Measurements from ENCODE around the gene TREML1. TPM values are rescaled to one million over a fixed set of nuclear protein-coding genes. Genes with fewer than 3 reads are reported as not detected.

TREML1 gene
- total RNA-seq, 6 donors from 2014 or later, result 2.6 to 6.3 (median 4.4) TPM; not detected in 2

DNA sequence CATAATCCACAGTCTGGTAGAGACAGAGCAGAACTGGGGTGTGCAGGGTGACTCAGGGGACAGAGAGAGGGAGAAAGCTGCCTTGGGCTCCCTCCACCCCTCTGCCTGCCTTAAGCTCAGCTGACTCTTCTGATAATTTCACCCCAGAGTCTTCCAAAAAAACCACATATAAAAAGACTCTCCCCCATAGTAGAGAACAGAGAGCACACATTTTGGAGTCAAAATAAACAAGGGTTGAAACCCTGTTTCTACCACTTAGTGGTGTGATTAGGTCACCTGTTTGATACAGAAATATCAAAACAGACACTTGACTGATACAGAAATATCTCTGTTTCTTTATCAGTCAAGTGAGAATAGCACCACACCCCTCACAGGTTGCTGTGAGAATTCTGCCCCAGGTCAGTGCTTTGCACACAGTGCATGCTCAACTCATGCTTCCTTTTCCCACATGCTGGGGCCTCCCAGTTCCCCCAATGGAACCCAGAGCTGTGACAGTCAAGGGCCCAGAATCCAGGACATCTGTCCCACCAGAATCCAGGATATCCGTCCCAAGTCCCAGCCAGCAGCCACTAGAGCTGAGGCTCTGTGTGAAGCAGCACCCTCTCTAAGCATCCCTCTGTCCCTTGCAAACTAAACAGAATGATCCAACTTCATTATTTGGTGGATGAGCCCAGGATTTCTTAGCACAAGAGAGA, 45.6 kb upstream of the TREML1 start:
- ATAC-seq (ENCODE audit: low FRiP score in 2 of 2) (peak in 1 of 2 donors; percentile 21), DNase-seq (no peak)
- Histone ChIP-seq H3K4me1 (peaks cover 0 to 16% (median 6%) of the 10 kb centered on the region in 4 donors), H3K27me3 (no peaks in the 10 kb centered on the region), H3K36me3 (no peaks in the 10 kb centered on the region), H3K4me3 (no peak overlapping the region), H3K27ac (peak overlapping the region; percentile 81 to 91 (median 85)), H3K9me3 (no peaks in the 10 kb centered on the region)
- WGBS, 2 donors, result 75 to 100% methylated on average over 1 of the region's 1 CpG
- TF ChIP-seq EP300 (IDR thresholded peaks at IDR 0.05) (no peak), POLR2AphosphoS5 (IDR thresholded peaks at IDR 0.05) (no peak), POLR2A (IDR thresholded peaks at IDR 0.05) (no peak)
- TF ChIP-seq, protein P1, sequence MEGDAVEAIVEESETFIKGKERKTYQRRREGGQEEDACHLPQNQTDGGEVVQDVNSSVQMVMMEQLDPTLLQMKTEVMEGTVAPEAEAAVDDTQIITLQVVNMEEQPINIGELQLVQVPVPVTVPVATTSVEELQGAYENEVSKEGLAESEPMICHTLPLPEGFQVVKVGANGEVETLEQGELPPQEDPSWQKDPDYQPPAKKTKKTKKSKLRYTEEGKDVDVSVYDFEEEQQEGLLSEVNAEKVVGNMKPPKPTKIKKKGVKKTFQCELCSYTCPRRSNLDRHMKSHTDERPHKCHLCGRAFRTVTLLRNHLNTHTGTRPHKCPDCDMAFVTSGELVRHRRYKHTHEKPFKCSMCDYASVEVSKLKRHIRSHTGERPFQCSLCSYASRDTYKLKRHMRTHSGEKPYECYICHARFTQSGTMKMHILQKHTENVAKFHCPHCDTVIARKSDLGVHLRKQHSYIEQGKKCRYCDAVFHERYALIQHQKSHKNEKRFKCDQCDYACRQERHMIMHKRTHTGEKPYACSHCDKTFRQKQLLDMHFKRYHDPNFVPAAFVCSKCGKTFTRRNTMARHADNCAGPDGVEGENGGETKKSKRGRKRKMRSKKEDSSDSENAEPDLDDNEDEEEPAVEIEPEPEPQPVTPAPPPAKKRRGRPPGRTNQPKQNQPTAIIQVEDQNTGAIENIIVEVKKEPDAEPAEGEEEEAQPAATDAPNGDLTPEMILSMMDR (IDR thresholded peaks at IDR 0.05), result no peak

- no peak overlapping the region for H3K4me3 ChIP-seq
- DNase-seq (no peak), ATAC-seq (ENCODE audit: low FRiP score in 2 of 2) (no peak)
- WGBS, 2 donors, result 85 to 87% methylated on average over 3 of the region's 3 CpGs
- no peaks in the 10 kb centered on the region for H3K36me3 ChIP-seq
- TF ChIP-seq, protein P1 (IDR thresholded peaks at IDR 0.05), result no peak
- TF ChIP-seq EP300 (IDR thresholded peaks at IDR 0.05), result no peak
- no peak for TF ChIP-seq POLR2AphosphoS5 (IDR thresholded peaks at IDR 0.05)
- no peak for TF ChIP-seq POLR2A (IDR thresholded peaks at IDR 0.05)
- no peak overlapping the region for H3K27ac ChIP-seq
- H3K4me1 ChIP-seq, result peaks cover 0 to 16% (median 6%) of the 10 kb centered on the region in 4 donors
- no peaks in the 10 kb centered on the region for H3K27me3 ChIP-seq
- H3K9me3 ChIP-seq, result no peaks in the 10 kb centered on the region
Observed at GRCh38 chr6:41197234-41197633, 43.1 kb upstream of the TREML1 start.

DNA sequence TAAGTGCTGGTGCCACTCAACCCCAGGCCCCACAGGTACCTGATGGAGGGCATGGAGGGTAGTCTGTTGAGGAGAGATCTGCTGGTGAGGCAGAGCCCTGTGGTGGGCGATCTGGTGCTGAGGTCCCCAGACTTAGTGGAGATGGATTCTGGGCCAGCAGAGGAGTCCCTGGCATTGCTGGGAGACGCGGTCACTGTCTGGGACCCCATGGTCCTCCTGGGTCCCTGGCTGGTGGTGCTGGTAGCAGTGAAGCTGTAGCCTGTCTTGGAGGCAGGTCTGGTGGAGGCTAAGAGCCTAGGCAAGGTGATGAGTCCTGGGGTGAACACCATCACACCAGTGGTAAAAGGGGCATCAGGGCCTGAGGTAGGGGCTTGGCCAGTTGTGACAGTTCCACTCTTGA, 40.2 kb upstream of the TREML1 start:
- no peak for TF ChIP-seq EP300 (IDR thresholded peaks at IDR 0.05)
- no peak for TF ChIP-seq POLR2A (IDR thresholded peaks at IDR 0.05)
- TF ChIP-seq, protein P1 (IDR thresholded peaks at IDR 0.05), result no peak
- no peak for TF ChIP-seq POLR2AphosphoS5 (IDR thresholded peaks at IDR 0.05)
- no peaks in the 10 kb centered on the region for H3K4me1 ChIP-seq
- no peak for DNase-seq
- H3K36me3 ChIP-seq, result no peaks in the 10 kb centered on the region
- no peak for ATAC-seq (ENCODE audit: low FRiP score in 2 of 2)
- no peaks in the 10 kb centered on the region for H3K27me3 ChIP-seq
- H3K27ac ChIP-seq, result no peak overlapping the region
- H3K4me3 ChIP-seq, result no peak overlapping the region
- peaks cover 0 to 9% (median 5%) of the 10 kb centered on the region in 4 donors for H3K9me3 ChIP-seq
- WGBS, 2 donors, result 98% methylated on average over 3 of the region's 3 CpGs; no CpG with 5 or more reads in 1 of the 2 donors

- Histone ChIP-seq H3K4me3 (no peak overlapping the region), H3K36me3 (no peaks in the 10 kb centered on the region), H3K27ac (no peak overlapping the region), H3K4me1 (no peaks in the 10 kb centered on the region), H3K9me3 (peaks cover 0 to 9% (median 7%) of the 10 kb centered on the region in 4 donors), H3K27me3 (no peaks in the 10 kb centered on the region)
- TF ChIP-seq, protein P1 (IDR thresholded peaks at IDR 0.05), result no peak
- TF ChIP-seq EP300 (IDR thresholded peaks at IDR 0.05), result no peak
- TF ChIP-seq POLR2AphosphoS5 (IDR thresholded peaks at IDR 0.05), result no peak
- TF ChIP-seq POLR2A (IDR thresholded peaks at IDR 0.05), result no peak
- DNase-seq, result no peak
- 46 to 56% methylated on average over 3 to 4 of the region's 5 CpGs for WGBS, 2 donors
- no peak for ATAC-seq (ENCODE audit: low FRiP score in 2 of 2)
Observed at GRCh38 chr6:41193884-41194283, 39.7 kb upstream of the TREML1 start.

Measured in upper lobe of left lung (tissue), 6 donors.